ENCODE measurements around the gene SDK1. TPM values are rescaled to one million over a fixed set of nuclear protein-coding genes. Genes with fewer than 3 reads are reported as not detected.

The SDK1 gene
- total RNA-seq, 2 donors from 2014 or later: 19.8 to 32.4 TPM

- DNase-seq: no peak
Observed at GRCh38 chr7:4166340-4166739, 865.3 kb downstream of the SDK1 start.

GRCh38 chr7:4166807-4167206 is 865.8 kb downstream of the SDK1 start:
- intact Hi-C loops (cut with DNase I): no loop called here
- Histone ChIP-seq H3K36me3 (replicated peaks in 1 of 2; ENCODE audit: insufficient read depth in 1 of 2, low read depth in 2 of 2) (no peaks in the 10 kb centered on the region), H3K9me3 (no peaks in the 10 kb centered on the region), H3K4me3 (no peak overlapping the region), H3K27ac (no peak overlapping the region), H3K4me1 (peaks cover 14% of the 10 kb centered on the region), H3K27me3 (no peaks in the 10 kb centered on the region)
- TF ChIP-seq POLR2A (IDR thresholded peaks at IDR 0.05): no peak
- TF ChIP-seq CTCF (IDR thresholded peaks at IDR 0.05): no peak
- DNase-seq: no peak
- WGBS, 2 donors: 90 to 94% methylated on average over 5 to 8 of the region's 8 CpGs
- no peak for ATAC-seq

More at GRCh38 chr7:4166340-4166739, 865.3 kb downstream of the SDK1 start:
- Histone ChIP-seq H3K4me3 (no peak overlapping the region), H3K27ac (no peak overlapping the region), H3K9me3 (no peaks in the 10 kb centered on the region), H3K36me3 (replicated peaks in 1 of 2; ENCODE audit: insufficient read depth in 1 of 2, low read depth in 2 of 2) (no peaks in the 10 kb centered on the region), H3K27me3 (no peaks in the 10 kb centered on the region), H3K4me1 (peaks cover 14% of the 10 kb centered on the region)
- ATAC-seq: no peak
- 93 to 94% methylated on average over 13 to 14 of the region's 14 CpGs for WGBS, 2 donors
- TF ChIP-seq POLR2A (IDR thresholded peaks at IDR 0.05): no peak
- TF ChIP-seq CTCF (IDR thresholded peaks at IDR 0.05): no peak
- intact Hi-C loops (cut with DNase I): no loop called here

GRCh38 chr7:4167385-4167910 is 866.4 kb downstream of the SDK1 start:
- TF ChIP-seq POLR2A (IDR thresholded peaks at IDR 0.05): no peak
- no peak for TF ChIP-seq CTCF (IDR thresholded peaks at IDR 0.05)
- no peaks in the 10 kb centered on the region for H3K27me3 ChIP-seq
- WGBS, 2 donors: 86 to 92% methylated on average over 4 to 10 of the region's 10 CpGs
- ATAC-seq (no peak), DNase-seq (peak in 1 of 4 donors; percentile 33)
- intact Hi-C loops (cut with DNase I): no loop called here
- no peak overlapping the region for H3K4me3 ChIP-seq
- no peaks in the 10 kb centered on the region for H3K36me3 ChIP-seq (replicated peaks in 1 of 2; ENCODE audit: insufficient read depth in 1 of 2, low read depth in 2 of 2)
- H3K4me1 ChIP-seq: peaks cover 12% of the 10 kb centered on the region
- H3K9me3 ChIP-seq: no peaks in the 10 kb centered on the region
- H3K27ac ChIP-seq: no peak overlapping the region

GRCh38 chr7:4168041-4168440 is 867.0 kb downstream of the SDK1 start:
- DNase-seq (no peak), ATAC-seq (no peak)
- Histone ChIP-seq H3K36me3 (replicated peaks in 1 of 2; ENCODE audit: insufficient read depth in 1 of 2, low read depth in 2 of 2) (no peaks in the 10 kb centered on the region), H3K4me1 (peaks cover 6% of the 10 kb centered on the region), H3K4me3 (no peak overlapping the region), H3K27me3 (no peaks in the 10 kb centered on the region), H3K27ac (no peak overlapping the region), H3K9me3 (no peaks in the 10 kb centered on the region)
- TF ChIP-seq CTCF (IDR thresholded peaks at IDR 0.05) (no peak), POLR2A (IDR thresholded peaks at IDR 0.05) (no peak)
- intact Hi-C loops (cut with DNase I): no loop called here
- WGBS, 2 donors: 92 to 97% methylated on average over 5 to 10 of the region's 10 CpGs

GRCh38 chr7:4168541-4168940 is 867.5 kb downstream of the SDK1 start:
- no peak for ATAC-seq
- Histone ChIP-seq H3K4me1 (peaks cover 1% of the 10 kb centered on the region), H3K4me3 (no peak overlapping the region), H3K36me3 (replicated peaks in 1 of 2; ENCODE audit: insufficient read depth in 1 of 2, low read depth in 2 of 2) (no peaks in the 10 kb centered on the region), H3K27ac (no peak overlapping the region), H3K9me3 (no peaks in the 10 kb centered on the region), H3K27me3 (no peaks in the 10 kb centered on the region)
- DNase-seq: no peak
- no peak for TF ChIP-seq POLR2A (IDR thresholded peaks at IDR 0.05)
- no peak for TF ChIP-seq CTCF (IDR thresholded peaks at IDR 0.05)
- intact Hi-C loops (cut with DNase I): no loop called here
- 79 to 93% methylated on average over 4 to 7 of the region's 7 CpGs for WGBS, 2 donors

All from body of pancreas (tissue), 4 donors.